ENCODE measurements around the gene GALK2.
"Not testable (repeated sequence)": the region's sequence is repeated elsewhere in the genome, so short reads cannot be mapped to it uniquely, and the experiment has no call there.

The GALK2 gene

GRCh38 chr15:49168016-49168415 is 2.0 kb upstream of the GALK2 start:
- no peak for DNase-seq

- no peak for DNase-seq
Observed at GRCh38 chr15:49171790-49172189, 1.7 kb downstream of the GALK2 start.

DNA sequence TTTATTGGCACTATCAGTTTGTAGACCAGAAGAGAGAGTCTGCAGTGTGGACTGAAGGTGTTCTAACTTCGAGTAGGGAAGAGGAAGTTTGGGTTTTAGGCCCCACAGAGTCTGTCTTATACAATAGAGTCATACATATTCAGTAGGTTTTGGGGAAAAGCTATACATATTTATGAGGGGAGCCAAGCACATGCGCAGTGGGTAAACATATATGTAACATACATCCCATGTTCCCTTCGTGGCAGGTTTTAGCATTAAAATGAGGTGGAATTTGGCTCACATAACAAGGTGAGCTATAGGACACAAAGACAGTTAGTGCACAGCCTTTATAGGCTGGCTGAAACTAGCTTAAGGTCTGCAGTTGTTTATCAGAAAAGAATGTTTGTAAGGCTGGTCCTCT is 4.9 kb downstream of the GALK2 start:
- DNase-seq = no peak

DNA sequence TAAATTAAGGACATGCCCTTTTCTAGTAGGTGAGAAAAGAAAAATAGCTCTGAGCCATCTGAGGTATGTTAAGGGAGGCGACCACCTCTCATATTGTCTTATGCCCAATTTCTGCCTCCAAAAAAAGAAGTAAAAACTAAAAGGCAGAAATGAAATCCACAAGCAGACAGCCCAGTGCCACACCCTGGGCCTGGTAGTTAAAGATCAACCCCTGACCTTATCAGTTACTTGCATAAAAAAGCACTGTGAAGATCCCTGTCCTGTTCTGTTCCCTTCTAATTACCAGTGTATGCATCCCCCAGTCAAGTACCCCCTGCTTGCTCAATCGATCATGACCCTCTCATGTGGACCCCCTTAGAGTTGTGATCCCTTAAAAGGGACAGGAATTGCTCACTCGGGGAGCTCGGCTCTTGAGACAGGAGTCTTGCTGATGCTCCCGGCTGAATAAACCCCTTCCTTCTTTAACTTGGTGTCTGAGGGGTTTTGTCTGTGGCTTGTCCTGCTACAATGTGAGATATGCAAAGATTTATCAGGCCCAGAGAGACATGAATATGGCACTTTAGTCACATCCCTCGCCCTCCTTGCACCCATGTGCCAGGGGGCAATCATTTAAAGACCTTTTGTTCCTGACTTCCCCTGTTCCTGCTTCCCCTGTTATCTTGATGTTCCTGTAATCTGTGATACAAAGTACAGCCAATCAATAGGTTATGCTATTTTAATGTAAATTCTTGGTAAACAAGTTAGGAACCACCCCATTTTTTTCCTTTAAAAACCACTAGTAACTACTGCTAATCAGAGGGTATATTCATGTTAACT is 5.7 kb downstream of the GALK2 start:
- DNase-seq = not testable (repeated sequence)

GRCh38 chr15:49178497-49178896 is 8.4 kb downstream of the GALK2 start:
- DNase-seq = no peak

DNA sequence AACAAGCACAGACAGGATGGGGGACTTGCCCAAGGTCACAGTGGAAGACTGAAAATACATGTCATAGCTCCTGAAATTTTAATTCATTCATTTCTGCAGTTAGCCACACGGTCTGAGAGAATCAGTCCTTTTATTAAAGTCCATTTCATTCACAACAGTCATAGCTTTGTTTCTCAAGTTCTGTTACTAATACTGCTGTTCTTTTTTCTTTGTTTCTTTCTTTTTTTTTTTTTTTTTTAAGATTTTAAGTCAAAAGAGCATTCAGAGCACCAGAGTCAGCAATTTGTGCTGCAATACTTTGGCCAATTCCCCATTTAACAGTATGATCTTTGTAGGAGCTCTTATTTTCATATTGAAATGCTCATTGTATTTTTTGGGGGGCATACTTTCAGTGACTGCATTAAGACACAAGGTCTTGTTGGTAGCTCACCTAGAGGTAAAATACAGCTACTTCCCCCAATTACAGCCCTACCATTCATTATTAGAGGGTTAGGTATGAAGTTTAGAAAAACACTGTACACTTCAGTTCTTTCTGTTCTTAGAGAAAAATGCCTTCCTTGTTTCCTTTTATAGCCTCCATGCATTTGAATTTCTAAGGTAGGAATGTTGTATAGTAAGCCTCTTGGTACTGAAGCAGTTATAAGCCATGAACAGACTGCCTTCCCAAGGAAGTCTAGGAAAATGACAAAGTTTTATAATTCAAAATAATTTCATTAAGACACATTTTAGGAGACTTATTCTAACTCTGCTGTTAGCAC is 9.6 kb downstream of the GALK2 start:
- DNase-seq = no peak

DNA sequence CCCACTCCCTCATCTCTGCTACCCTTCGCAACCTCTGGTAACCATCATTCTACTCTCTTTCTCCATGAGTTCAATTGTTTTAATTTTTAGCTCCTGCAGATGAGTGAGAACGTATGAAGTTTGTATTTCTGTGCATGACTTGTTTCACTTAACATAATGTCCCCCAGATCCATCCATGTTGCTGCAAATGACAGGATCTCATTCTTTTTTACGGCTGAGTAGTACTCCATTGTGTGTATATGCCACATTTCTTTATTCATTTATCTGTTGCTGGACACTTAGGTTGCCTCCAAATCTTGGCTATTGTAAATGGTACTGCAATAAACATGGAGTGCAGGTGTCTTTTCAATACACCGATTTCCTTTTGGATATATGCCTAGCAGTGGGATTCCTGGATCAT is 12.1 kb downstream of the GALK2 start:
- DNase-seq = no peak

DNA sequence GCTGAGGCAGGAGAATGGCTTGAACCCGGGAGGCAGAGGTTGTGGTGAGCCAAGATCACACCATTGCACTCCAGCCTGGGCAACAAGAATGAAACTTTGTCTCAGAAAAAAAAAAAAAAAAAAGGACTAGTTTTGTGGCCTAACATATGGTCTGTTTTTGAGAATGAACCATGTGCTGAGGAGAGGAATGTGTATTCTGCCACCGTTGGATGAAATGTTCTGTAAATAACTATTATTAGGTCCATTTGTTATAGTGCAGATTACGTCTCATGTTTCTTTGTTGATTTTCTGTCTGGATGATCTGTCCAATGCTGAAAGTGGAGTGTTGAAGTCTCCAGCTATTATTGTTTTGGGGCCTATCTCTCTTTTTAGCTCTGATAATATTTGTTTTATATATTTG is 13.7 kb downstream of the GALK2 start:
- not testable (repeated sequence) for DNase-seq

DNA sequence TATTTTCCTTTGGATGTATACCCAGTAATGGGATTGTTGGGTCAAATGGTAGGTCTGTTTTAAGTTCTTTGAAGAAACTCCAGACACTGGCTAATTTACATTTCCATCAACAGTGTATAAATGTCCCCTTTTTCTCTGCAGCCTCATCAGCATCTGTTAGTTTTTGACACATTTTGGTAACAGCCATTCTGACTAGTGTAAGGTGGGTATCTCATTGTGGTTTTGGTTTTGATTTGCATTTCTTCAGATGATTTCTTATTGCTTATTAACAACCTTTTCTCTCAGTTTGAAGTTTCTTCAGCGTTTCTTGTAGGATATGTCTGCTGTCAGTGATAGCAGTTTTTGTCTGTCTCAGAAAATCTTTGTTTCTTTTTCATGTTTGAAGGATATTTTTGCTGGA is 15.4 kb downstream of the GALK2 start:
- DNase-seq = no peak

DNA sequence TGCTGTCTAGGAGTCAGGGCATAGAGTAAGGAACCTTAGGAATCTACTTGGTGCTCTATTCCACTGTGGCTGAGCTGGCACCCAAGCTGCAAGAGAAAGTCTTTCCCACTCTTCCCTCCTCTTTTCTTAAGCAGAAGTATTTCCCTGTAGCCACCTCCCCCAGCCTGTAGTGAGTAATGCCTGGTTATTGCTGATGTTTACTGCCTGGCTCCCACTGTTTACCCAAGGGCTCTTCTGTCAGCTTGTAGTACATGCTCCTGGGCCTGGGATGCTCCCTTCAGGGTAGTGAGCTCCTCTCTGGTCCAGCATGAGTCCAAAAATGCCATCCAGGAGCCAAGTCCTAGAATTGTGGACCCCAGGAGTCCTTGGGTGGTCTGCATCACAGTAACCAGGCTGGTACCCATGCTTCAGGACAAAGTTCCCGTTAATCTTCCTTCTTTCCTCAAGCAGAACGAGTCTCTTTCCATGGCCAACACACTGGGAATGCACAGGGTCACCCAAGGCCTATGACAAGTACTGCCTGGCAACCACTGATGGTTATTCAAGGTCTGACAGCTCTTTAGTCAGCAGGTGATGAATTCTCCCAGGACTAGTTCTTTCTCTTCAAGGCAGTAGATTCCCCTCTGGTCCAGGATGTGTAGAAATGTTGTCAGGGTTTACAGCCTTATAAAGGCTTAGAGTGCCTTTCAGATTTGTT is 17.6 kb downstream of the GALK2 start:
- no peak for DNase-seq

- no peak for DNase-seq
Observed at GRCh38 chr15:49188933-49189332, 18.9 kb downstream of the GALK2 start.

- DNase-seq = no peak
Observed at GRCh38 chr15:49189631-49190030, 19.6 kb downstream of the GALK2 start.

- DNase-seq = no peak
Observed at GRCh38 chr15:49190586-49190985, 20.5 kb downstream of the GALK2 start.

- no peak for DNase-seq
Observed at GRCh38 chr15:49191892-49192291, 21.8 kb downstream of the GALK2 start.

GRCh38 chr15:49196856-49197255 is 26.8 kb downstream of the GALK2 start:
- DNase-seq = no peak

DNA sequence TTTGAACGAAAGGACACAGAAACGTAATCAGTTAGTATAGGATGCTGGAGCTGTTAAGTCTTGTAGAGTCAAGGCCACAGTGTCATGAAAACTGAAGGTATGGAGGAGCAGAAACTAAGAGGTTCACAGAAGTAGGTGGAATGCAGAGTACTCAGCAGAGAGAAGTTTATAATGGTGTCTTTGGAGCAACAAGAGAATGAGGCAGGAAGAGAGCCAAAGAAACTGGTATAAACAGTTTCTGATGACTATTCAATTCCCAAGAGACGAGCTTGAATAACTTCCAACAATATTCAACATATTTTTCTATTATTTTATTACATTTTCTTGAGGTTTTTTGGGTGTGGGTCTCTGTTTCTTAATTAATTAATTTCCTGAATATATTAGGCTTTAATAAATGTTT is 29.6 kb downstream of the GALK2 start:
- no peak for DNase-seq

DNA sequence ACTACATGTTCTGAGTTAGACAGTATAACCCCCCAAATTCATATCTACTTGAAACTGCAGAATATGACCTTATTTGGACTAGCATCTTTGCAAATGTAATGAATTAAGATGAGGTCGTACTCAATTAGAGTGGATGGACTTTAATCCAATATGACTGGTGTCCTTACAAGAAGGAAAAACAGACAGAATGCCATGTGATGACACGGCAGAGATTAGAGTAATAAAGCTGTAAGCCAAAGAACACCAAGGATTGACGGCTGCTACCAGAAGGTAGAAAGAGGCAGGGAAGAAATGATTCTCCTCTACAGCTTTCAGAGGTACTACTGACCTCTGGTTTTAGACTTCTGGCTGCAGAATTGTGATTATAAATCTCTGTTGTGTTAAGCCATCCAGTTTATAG is 30.3 kb downstream of the GALK2 start:
- no peak for DNase-seq

- not testable (repeated sequence) for DNase-seq
Observed at GRCh38 chr15:49208102-49208501, 38.1 kb downstream of the GALK2 start.

DNA sequence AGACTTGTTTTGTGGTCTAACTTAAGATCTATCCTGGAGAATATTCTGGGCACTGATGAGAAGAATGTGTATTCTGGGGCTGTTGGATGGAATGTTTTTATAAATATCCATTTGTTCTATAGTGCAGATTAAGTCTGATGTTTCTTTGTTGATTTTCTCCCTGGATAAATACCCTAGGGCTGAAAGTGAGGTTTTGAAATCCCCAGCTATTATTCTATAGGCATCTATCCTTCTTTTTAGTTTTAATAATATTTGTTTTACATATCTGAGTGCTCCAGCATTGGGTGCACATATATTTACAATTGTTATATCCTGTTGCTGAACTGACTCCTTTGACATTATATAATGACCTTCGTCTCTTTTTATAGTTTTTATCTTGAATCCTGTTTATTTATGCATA is 42.9 kb downstream of the GALK2 start:
- no peak for DNase-seq

GRCh38 chr15:49215768-49216739 is 46.0 kb downstream of the GALK2 start:
- DNase-seq = no peak

GRCh38 chr15:49223536-49224274 is 53.7 kb downstream of the GALK2 start:
- no peak for DNase-seq

All from right forelimb (tissue), 1 donor.